WTC11 (cell line): ENCODE data around the gene BRSK1. TPM values are rescaled to one million over a fixed set of nuclear protein-coding genes. Genes with fewer than 3 reads are reported as not detected.

ENCODE experiments used
- ATAC-seq: fragments of 200-7000 bp; cut with Tn5 transposase; 2 replicates; pipeline ENCODE4 v1.10.0; 2021; ENCODE audit warnings: mild to moderate bottlenecking, moderate library complexity
- CTCF ChIA-PET: fragments of 300-600 bp; sonication (Branson Sonifier 250); formaldehyde crosslinking; loops from one replicate; lab custom pipeline; 2021; ENCODE audit warnings: antibody characterized with exemption; lab: Charles Lee
- POLR2A ChIA-PET: fragments of 350-600 bp; sonication (Branson Sonifier 250); formaldehyde crosslinking; loops from one replicate; lab custom pipeline; 2021; ENCODE audit warnings: antibody characterized with exemption; lab: Charles Lee
- DNase-seq: peaks from one replicate; pipeline ENCODE4 v3.0.0; 2021; ENCODE audit warnings: low spot score
- H3K27ac Mint-ChIP-seq: 2 replicates; pipeline ENCODE4 v1.8.0; 2021; ENCODE audit warnings: mixed read lengths
- H3K27me3 Mint-ChIP-seq: 2 replicates; pipeline ENCODE4 v1.8.0; 2021; ENCODE audit warnings: low read depth, mild to moderate bottlenecking, moderate library complexity, mixed read lengths
- H3K36me3 Mint-ChIP-seq: 2 replicates; pipeline ENCODE4 v1.8.0; 2021; ENCODE audit warnings: mixed read lengths
- H3K4me1 Mint-ChIP-seq: 2 replicates; pipeline ENCODE4 v1.8.0; 2022; ENCODE audit warnings: mixed read lengths
- H3K4me3 Mint-ChIP-seq: 2 replicates; pipeline ENCODE4 v1.8.0; 2021; ENCODE audit warnings: mild to moderate bottlenecking, moderate library complexity, mixed read lengths
- H3K9me3 Mint-ChIP-seq: 2 replicates; pipeline ENCODE4 v1.8.0; 2021; ENCODE audit warnings: mixed read lengths
- ATF1 ChIP-seq: sonication (generic); formaldehyde crosslinking; IDR thresholded peaks from 2 replicates; pipeline ENCODE4 v1.8.1; 2023; ENCODE audit warnings: mild to moderate bottlenecking, moderate library complexity, missing genetic modification reagents
- E2F1 ChIP-seq: sonication (generic); formaldehyde crosslinking; IDR thresholded peaks from 2 replicates; pipeline ENCODE4 v1.8.0; 2022; ENCODE audit warnings: mild to moderate bottlenecking, missing genetic modification reagents
- E2F5 ChIP-seq: sonication (generic); formaldehyde crosslinking; IDR thresholded peaks from 2 replicates; pipeline ENCODE4 v1.8.1; 2022; ENCODE audit warnings: mild to moderate bottlenecking, moderate library complexity, missing genetic modification reagents
- EMX1 ChIP-seq: fragments of 250-450 bp; sonication (Bioruptor Pico); IDR thresholded peaks from 2 replicates; pipeline ENCODE4 v1.8.0; 2021; ENCODE audit warnings: mild to moderate bottlenecking
- FOXP1 ChIP-seq: sonication (generic); formaldehyde crosslinking; IDR thresholded peaks from 2 replicates; pipeline ENCODE4 v1.8.0; 2022; ENCODE audit warnings: missing genetic modification reagents, mild to moderate bottlenecking, moderate library complexity, borderline replicate concordance
- FOXP4 ChIP-seq: sonication (generic); formaldehyde crosslinking; IDR thresholded peaks from 2 replicates; pipeline ENCODE4 v1.8.0; 2022; ENCODE audit warnings: mild to moderate bottlenecking, missing genetic modification reagents
- IRF2 ChIP-seq: sonication (generic); formaldehyde crosslinking; IDR thresholded peaks from 2 replicates; pipeline ENCODE4 v1.8.0; 2022; ENCODE audit warnings: low read depth, missing genetic modification reagents, borderline replicate concordance
- NFATC4 ChIP-seq: fragments of 250-450 bp; sonication (Bioruptor Pico); IDR thresholded peaks from 2 replicates; pipeline ENCODE4 v1.9.0; 2021; ENCODE audit warnings: mild to moderate bottlenecking
- NR2C2 ChIP-seq: sonication (generic); formaldehyde crosslinking; IDR thresholded peaks from 2 replicates; pipeline ENCODE4 v1.8.0; 2022; ENCODE audit warnings: mild to moderate bottlenecking, missing genetic modification reagents
- PREB ChIP-seq: sonication (generic); formaldehyde crosslinking; IDR thresholded peaks from 2 replicates; pipeline ENCODE4 v1.8.1; 2022; ENCODE audit warnings: mild to moderate bottlenecking, missing genetic modification reagents, moderate library complexity, borderline replicate concordance
- SMAD4 ChIP-seq: sonication (generic); formaldehyde crosslinking; IDR thresholded peaks from 2 replicates; pipeline ENCODE4 v1.8.0; 2022; ENCODE audit warnings: mild to moderate bottlenecking, missing genetic modification reagents
- SP1 ChIP-seq: sonication (generic); formaldehyde crosslinking; conservative IDR thresholded peaks from 2 replicates; pipeline ENCODE4 v1.8.1; 2022; ENCODE audit warnings: missing genetic modification reagents
- TEAD1 ChIP-seq: sonication (generic); formaldehyde crosslinking; IDR thresholded peaks from 2 replicates; pipeline ENCODE4 v1.8.0; 2022; ENCODE audit warnings: mild to moderate bottlenecking, missing genetic modification reagents
- TEAD4 ChIP-seq: sonication (generic); formaldehyde crosslinking; IDR thresholded peaks from 2 replicates; pipeline ENCODE4 v1.8.0; 2022; ENCODE audit warnings: mild to moderate bottlenecking, missing genetic modification reagents
- ZNF219 ChIP-seq: sonication (generic); formaldehyde crosslinking; IDR thresholded peaks from 2 replicates; pipeline ENCODE4 v1.8.0; 2023; ENCODE audit warnings: missing genetic modification reagents, mild to moderate bottlenecking, borderline replicate concordance
- ZNF396 ChIP-seq: fragments of 250-450 bp; sonication (Bioruptor Pico); IDR thresholded peaks from 2 replicates; pipeline ENCODE4 v1.8.0; 2021; ENCODE audit warnings: mild to moderate bottlenecking, moderate library complexity, borderline replicate concordance
- ZNF425 ChIP-seq: fragments of 250-450 bp; sonication (Bioruptor Pico); conservative IDR thresholded peaks from 2 replicates; pipeline ENCODE4 v1.9.0; 2021; ENCODE audit warnings: mild to moderate bottlenecking
- total RNA-seq: library from RNA; stranded (reverse); gene quantifications from 3 replicates; pipeline ENCODE4 v1.2.3, GENCODE V29; 2021
- TF ChIP-seq, protein P1 (sequence below): sonication (generic); formaldehyde crosslinking; IDR thresholded peaks from 2 replicates; pipeline ENCODE4 v1.8.0; 2022; ENCODE audit warnings: mild to moderate bottlenecking, missing genetic modification reagents
- TF ChIP-seq, protein P2 (sequence below): sonication (generic); formaldehyde crosslinking; IDR thresholded peaks from 2 replicates; pipeline ENCODE4 v1.8.1; 2023; ENCODE audit warnings: mild to moderate bottlenecking, moderate library complexity, missing genetic modification reagents

BRSK1 gene
- total RNA-seq, 1 experiment from 2014 or later: 52.4 TPM

DNA sequence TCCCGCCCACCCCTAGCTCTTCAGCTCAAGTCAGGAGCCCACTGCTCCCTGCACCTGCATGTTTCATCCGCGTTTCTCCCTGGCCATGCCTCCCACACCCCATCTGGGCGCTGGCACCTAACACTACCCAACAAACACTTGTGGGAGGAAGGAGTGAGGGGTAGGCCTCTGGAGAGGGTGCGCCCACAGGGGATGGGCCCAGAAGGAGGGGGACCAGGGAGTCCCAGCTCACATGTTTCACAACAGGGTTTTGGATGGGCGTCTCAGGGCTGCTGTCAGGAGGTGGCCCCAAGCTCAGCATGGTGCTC, 43.1 kb upstream of the BRSK1 start (continued):
- TF ChIP-seq E2F5 (CRISPR knock-in tag): no peak
- TF ChIP-seq FOXP1 (CRISPR knock-in tag): no peak
- no peak for TF ChIP-seq FOXP4 (CRISPR knock-in tag)
- TF ChIP-seq SMAD4 (CRISPR knock-in tag): no peak
- no peak for TF ChIP-seq NR2C2 (CRISPR knock-in tag)

GRCh38 chr19:55241143-55241934, 42.5 kb upstream of the BRSK1 start:
- ATAC-seq (no peak), DNase-seq (no peak)
- ChIA-PET CTCF (no interaction called here), POLR2A (no interaction called here)
- Mint-ChIP-seq H3K27me3 (no peaks in the 10 kb centered on the region), H3K4me1 (no peaks in the 10 kb centered on the region), H3K27ac (no peak overlapping the region), H3K9me3 (no peaks in the 10 kb centered on the region), H3K4me3 (no peak overlapping the region), H3K36me3 (peaks cover 48% of the 10 kb centered on the region)
- no peak for TF ChIP-seq E2F1 (CRISPR knock-in tag)
- TF ChIP-seq ATF1 (CRISPR knock-in tag): no peak
- no peak for TF ChIP-seq TEAD1 (CRISPR knock-in tag)
- TF ChIP-seq IRF2: no peak
- TF ChIP-seq SP1 (CRISPR knock-in tag): no peak
- TF ChIP-seq, protein P1, sequence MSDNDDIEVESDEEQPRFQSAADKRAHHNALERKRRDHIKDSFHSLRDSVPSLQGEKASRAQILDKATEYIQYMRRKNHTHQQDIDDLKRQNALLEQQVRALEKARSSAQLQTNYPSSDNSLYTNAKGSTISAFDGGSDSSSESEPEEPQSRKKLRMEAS (CRISPR knock-in tag): no peak
- TF ChIP-seq NFATC4 (CRISPR knock-in tag): no peak
- TF ChIP-seq ZNF425 (CRISPR knock-in tag): no peak
- TF ChIP-seq ZNF396 (CRISPR knock-in tag): no peak
- TF ChIP-seq TEAD4 (CRISPR knock-in tag): no peak
- no peak for TF ChIP-seq E2F5 (CRISPR knock-in tag)
- no peak for TF ChIP-seq NR2C2 (CRISPR knock-in tag)

DNA sequence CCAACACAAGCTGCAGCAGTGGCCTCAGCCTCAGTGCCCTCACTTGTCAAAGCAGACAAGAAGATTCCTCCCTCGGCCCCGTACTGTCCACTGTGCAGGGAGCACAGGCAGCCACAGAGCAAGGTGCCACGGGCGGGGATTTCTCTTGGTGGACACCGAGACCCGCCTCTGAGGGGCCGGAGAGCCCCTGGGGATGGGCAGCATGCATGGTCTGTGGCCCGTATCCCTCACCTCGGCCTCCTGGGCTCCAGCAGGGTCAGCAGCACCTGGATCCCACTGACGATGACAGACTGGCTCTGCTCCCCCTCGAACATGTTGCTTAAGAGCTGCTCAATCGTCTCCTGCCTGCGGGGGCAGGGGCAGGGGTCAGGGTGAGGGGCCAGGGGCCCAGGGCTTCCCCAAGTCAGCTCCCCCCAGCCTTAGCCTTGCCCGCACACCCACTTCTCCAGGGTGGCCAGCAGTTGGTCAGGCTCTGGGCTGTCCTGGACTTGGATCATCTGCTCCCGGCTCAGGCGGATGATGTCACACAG, 41.8 kb upstream of the BRSK1 start:
- Mint-ChIP-seq H3K27ac (no peak overlapping the region), H3K4me3 (no peak overlapping the region), H3K4me1 (no peaks in the 10 kb centered on the region)
- POLR2A ChIA-PET: no interaction called here
- TF ChIP-seq EMX1 (CRISPR knock-in tag) (no peak), ZNF219 (CRISPR knock-in tag) (no peak), PREB (CRISPR knock-in tag) (no peak)
- TF ChIP-seq, protein P2, sequence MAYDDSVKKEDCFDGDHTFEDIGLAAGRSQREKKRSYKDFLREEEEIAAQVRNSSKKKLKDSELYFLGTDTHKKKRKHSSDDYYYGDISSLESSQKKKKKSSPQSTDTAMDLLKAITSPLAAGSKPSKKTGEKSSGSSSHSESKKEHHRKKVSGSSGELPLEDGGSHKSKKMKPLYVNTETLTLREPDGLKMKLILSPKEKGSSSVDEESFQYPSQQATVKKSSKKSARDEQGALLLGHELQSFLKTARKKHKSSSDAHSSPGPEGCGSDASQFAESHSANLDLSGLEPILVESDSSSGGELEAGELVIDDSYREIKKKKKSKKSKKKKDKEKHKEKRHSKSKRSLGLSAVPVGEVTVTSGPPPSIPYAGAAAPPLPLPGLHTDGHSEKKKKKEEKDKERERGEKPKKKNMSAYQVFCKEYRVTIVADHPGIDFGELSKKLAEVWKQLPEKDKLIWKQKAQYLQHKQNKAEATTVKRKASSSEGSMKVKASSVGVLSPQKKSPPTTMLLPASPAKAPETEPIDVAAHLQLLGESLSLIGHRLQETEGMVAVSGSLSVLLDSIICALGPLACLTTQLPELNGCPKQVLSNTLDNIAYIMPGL (CRISPR knock-in tag): no peak
- TF ChIP-seq, all 79 proteins: peak for 0
- H3K27me3 Mint-ChIP-seq: no peaks in the 10 kb centered on the region
- DNase-seq (no peak), ATAC-seq (no peak)
- CTCF ChIA-PET: no interaction called here
- H3K9me3 Mint-ChIP-seq: no peaks in the 10 kb centered on the region
- H3K36me3 Mint-ChIP-seq: peaks cover 45% of the 10 kb centered on the region
